ENCODE data around the gene FERMT3. TPM values are rescaled to one million over a fixed set of nuclear protein-coding genes. Genes with fewer than 3 reads are reported as not detected.

FERMT3 gene
- total and polyA plus RNA-seq, 2 donors (not counting 3 experiments of a cell fraction or from before 2014, with no cell fraction given): 64.4 to 100 TPM

DNA sequence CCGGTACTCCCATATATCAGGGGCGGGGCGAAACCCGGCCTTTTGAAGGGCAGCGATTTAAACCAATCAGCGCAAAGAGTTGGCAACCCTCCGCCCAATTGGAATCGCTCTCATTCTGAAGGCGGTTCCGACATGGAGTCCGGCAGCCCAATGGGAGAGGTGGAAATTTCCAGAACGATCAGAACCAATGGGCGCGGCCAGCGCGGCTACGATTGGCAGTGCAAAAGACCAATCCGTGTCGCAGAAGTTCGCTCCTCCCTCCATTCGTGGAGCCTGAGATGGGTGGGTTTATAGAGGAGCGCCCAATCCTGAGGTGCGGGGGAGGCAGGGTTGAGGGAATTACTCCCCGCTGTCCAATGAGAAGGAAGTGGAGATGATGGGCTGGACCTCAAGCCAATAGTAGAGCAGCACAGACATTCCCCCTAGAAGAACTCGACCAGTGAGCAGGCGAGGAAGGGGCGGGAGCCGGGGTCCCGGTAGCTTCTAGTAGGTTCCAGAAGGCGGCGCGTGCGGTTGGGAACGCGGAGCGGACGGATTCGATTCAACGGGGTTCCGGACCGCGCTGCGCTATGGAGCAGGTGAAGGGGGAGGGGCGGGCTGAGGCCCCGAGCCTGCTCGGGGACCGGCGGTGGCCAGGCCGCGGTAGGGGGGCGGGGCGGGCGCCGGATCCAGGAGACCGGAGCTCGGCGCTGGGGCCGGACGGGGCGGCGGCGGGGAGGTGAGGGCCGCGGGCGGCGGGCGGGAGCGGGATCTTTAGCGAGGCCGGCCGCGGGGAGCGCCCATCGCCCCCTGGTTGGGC lies 20.6 kb upstream of the FERMT3 start, which contains the start of gene STIP1:
Gene STIP1, plus strand, starts transcription at position 479 of the 799 bp plus-strand sequence. Its CDS starts 91 bp downstream, at position 570.
- Histone ChIP-seq H3K79me2 (ENCODE audit: control insufficient read depth, insufficient read depth, low read length) (peaks cover 24% of the 10 kb centered on the region), H3K9me3 (replicated peaks; ENCODE audit: control insufficient read depth, insufficient read depth, low read length) (no peaks in the 10 kb centered on the region), H3K27ac (ENCODE audit: insufficient read depth, low read depth, low read length) (peak within 1 kb of the TSS; percentile 64), H3K36me3 (ENCODE audit: control insufficient read depth in 2 of 2, extremely low read depth in 1 of 2, insufficient read depth in 2 of 2, low read length in 2 of 2) (peaks cover 0 to 2% of the 10 kb centered on the region in 2 experiments), H3K9me1 (replicated peaks; ENCODE audit: control insufficient read depth, extremely low read depth, insufficient read depth, low read length) (no peaks in the 10 kb centered on the region), H3K4me2 (ENCODE audit: insufficient read depth, low read length) (peak within 1 kb of the TSS; percentile 79), H3K4me1 (ENCODE audit: control insufficient read depth, extremely low read depth, insufficient read depth, low read length) (peaks cover 14% of the 10 kb centered on the region), H4K20me1 (replicated peaks; ENCODE audit: control insufficient read depth, extremely low read depth, insufficient read depth, low read length) (no peaks in the 10 kb centered on the region), H2AFZ (ENCODE audit: low read depth, low read length) (peak within 1 kb of the TSS; percentile 29), H3K9ac (replicated peaks; ENCODE audit: extremely low read depth, insufficient read depth, low read length) (peak within 1 kb of the TSS; percentile 81), H3K4me3 (replicated peaks in 1 of 3; ENCODE audit: insufficient read depth in 1 of 3, low read depth in 1 of 3, low read length in 3 of 3) (peak within 1 kb of the TSS; percentile 17 to 65 (median 56)), H3K27me3 (ENCODE audit: control insufficient read depth in 2 of 2, insufficient read depth in 2 of 2, low read length in 2 of 2) (no peaks in the 10 kb centered on the region)
- DNase-seq (ENCODE audit: low read depth, low spot score) (peak; percentile 100), FAIRE-seq (peak; percentile 100)
- dilution Hi-C loops (cut with MboI; ENCODE audit: extremely low pct_ligation_motif_present, low sequenced_read_pairs): no loop called here
- peak; percentile 84 for TF ChIP-seq POLR2AphosphoS5 (IDR thresholded peaks at IDR 0.05; ENCODE audit: insufficient read depth, low read depth, low read length)
- TF ChIP-seq, protein P1, sequence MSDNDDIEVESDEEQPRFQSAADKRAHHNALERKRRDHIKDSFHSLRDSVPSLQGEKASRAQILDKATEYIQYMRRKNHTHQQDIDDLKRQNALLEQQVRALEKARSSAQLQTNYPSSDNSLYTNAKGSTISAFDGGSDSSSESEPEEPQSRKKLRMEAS (IDR thresholded peaks at IDR 0.05; ENCODE audit: insufficient read depth, insufficient read length): peak; percentile 42
- TF ChIP-seq, protein P2, sequence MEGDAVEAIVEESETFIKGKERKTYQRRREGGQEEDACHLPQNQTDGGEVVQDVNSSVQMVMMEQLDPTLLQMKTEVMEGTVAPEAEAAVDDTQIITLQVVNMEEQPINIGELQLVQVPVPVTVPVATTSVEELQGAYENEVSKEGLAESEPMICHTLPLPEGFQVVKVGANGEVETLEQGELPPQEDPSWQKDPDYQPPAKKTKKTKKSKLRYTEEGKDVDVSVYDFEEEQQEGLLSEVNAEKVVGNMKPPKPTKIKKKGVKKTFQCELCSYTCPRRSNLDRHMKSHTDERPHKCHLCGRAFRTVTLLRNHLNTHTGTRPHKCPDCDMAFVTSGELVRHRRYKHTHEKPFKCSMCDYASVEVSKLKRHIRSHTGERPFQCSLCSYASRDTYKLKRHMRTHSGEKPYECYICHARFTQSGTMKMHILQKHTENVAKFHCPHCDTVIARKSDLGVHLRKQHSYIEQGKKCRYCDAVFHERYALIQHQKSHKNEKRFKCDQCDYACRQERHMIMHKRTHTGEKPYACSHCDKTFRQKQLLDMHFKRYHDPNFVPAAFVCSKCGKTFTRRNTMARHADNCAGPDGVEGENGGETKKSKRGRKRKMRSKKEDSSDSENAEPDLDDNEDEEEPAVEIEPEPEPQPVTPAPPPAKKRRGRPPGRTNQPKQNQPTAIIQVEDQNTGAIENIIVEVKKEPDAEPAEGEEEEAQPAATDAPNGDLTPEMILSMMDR (IDR thresholded peaks at IDR 0.05; ENCODE audit: extremely low read depth in 1 of 2, insufficient read depth in 1 of 2, low read depth in 1 of 2, low read length in 2 of 2): peak; percentile 30 to 67
- TF ChIP-seq JUN (IDR thresholded peaks at IDR 0.05; ENCODE audit: borderline replicate concordance, insufficient read depth, insufficient read length, low read depth): no peak
- TF ChIP-seq EZH2 (IDR thresholded peaks at IDR 0.05; ENCODE audit: borderline replicate concordance, low read depth, low read length, severe bottlenecking): no peak
- TF ChIP-seq MYC (IDR thresholded peaks at IDR 0.05; ENCODE audit: low read depth, low read length): peak; percentile 7
- ChIA-PET POLR2A (interaction anchor here (0.6 to 1.7 kb wide), 11 partner anchors 16 to 185 kb away, joined by 3 to 6 read pairs (median 4); partner anchors contain the start of genes FERMT3, MACROD1, PRDX5 and TRMT112), CTCF (interaction anchor here (0.6 to 3.3 kb wide), 17 partner anchors 10 to 186 kb away, joined by 3 to 27 read pairs (median 4); partner anchors contain the start of genes BAD, CATSPERZ, FKBP2 and MACROD1)
- intact Hi-C loops (cut with micrococcal nuclease): loop anchor here (1.0 to 5.0 kb wide), 5 partner anchors 20 to 119 kb away; partner anchors contain the start of genes DNAJC4, ESRRA, GPR137 and MACROD1
- BruUV-seq (replicated peaks): no TSS peak

All from endothelial cell of umbilical vein (primary cell).